Measurements from ENCODE around the gene SDK1.

Gene SDK1

GRCh38 chr7:3336042-3336665, 35.1 kb downstream of the SDK1 start:
- no peak for DNase-seq (ENCODE audit: low read depth in 1 of 2, low spot score in 1 of 2)

GRCh38 chr7:3338161-3338560, 37.1 kb downstream of the SDK1 start:
- DNase-seq (ENCODE audit: low read depth in 1 of 2, low spot score in 1 of 2), result no peak

- DNase-seq (ENCODE audit: low read depth in 1 of 2, low spot score in 1 of 2), result no peak
These were observed 44.8 kb downstream of the SDK1 start for GRCh38 chr7:3345699-3346481.

GRCh38 chr7:3349126-3349525, 48.1 kb downstream of the SDK1 start:
- DNase-seq (ENCODE audit: low read depth in 1 of 2, low spot score in 1 of 2), result no peak

GRCh38 chr7:3356173-3356572, 55.1 kb downstream of the SDK1 start:
- no peak for DNase-seq (ENCODE audit: low read depth in 1 of 2, low spot score in 1 of 2)

- DNase-seq (ENCODE audit: low read depth in 1 of 2, low spot score in 1 of 2), result no peak
These were observed 57.9 kb downstream of the SDK1 start for GRCh38 chr7:3358991-3359390.

- no peak for DNase-seq (ENCODE audit: low read depth in 1 of 2, low spot score in 1 of 2)
These were observed 66.2 kb downstream of the SDK1 start for GRCh38 chr7:3367261-3367660.

- DNase-seq (ENCODE audit: low read depth in 1 of 2, low spot score in 1 of 2), result no peak
These were observed 69.2 kb downstream of the SDK1 start for GRCh38 chr7:3370068-3370830.

GRCh38 chr7:3370921-3371320, 69.9 kb downstream of the SDK1 start:
- DNase-seq (ENCODE audit: low read depth in 1 of 2, low spot score in 1 of 2), result no peak

GRCh38 chr7:3371601-3372000, 70.5 kb downstream of the SDK1 start:
- DNase-seq (ENCODE audit: low read depth in 1 of 2, low spot score in 1 of 2), result no peak

- no peak for DNase-seq (ENCODE audit: low read depth in 1 of 2, low spot score in 1 of 2)
These were observed 73.2 kb downstream of the SDK1 start for GRCh38 chr7:3374239-3374638.

GRCh38 chr7:3378390-3379150, 77.5 kb downstream of the SDK1 start:
- DNase-seq (ENCODE audit: low read depth in 1 of 2, low spot score in 1 of 2), result no peak

GRCh38 chr7:3380034-3380433, 79.0 kb downstream of the SDK1 start:
- no peak for DNase-seq (ENCODE audit: low read depth in 1 of 2, low spot score in 1 of 2)

- no peak for DNase-seq (ENCODE audit: low read depth in 1 of 2, low spot score in 1 of 2)
These were observed 80.0 kb downstream of the SDK1 start for GRCh38 chr7:3380886-3381685.

- no peak for DNase-seq (ENCODE audit: low read depth in 1 of 2, low spot score in 1 of 2)
These were observed 85.6 kb downstream of the SDK1 start for GRCh38 chr7:3386423-3387190.

- no peak for DNase-seq (ENCODE audit: low read depth in 1 of 2, low spot score in 1 of 2)
These were observed 92.8 kb downstream of the SDK1 start for GRCh38 chr7:3393862-3394261.

- no peak for DNase-seq (ENCODE audit: low read depth in 1 of 2, low spot score in 1 of 2)
These were observed 96.3 kb downstream of the SDK1 start for GRCh38 chr7:3397324-3397723.

- DNase-seq (ENCODE audit: low read depth in 1 of 2, low spot score in 1 of 2), result no peak
These were observed 98.8 kb downstream of the SDK1 start for GRCh38 chr7:3399858-3400257.

- no peak for DNase-seq (ENCODE audit: low read depth in 1 of 2, low spot score in 1 of 2)
These were observed 103.4 kb downstream of the SDK1 start for GRCh38 chr7:3404501-3404900.

Measured in activated CD4-positive, alpha-beta T cell treated with anti-CD3 and anti-CD28 coated beads, Interleukin-2, amount 50 U/mL, for 24 hours (primary cell).